ELF-1 (cell line): Measurements from ENCODE around the gene ITM2C.
A peak's percentile ranks its signal among the peaks of the same experiment; 100 is the strongest.

Source experiments
- DNase-seq: peaks from one replicate; pipeline ENCODE4 v3.0.0-alpha.2; 2016; ENCODE audit warnings: low read depth, low spot score

ITM2C gene

GRCh38 chr2:230872968-230873660, 8.4 kb downstream of the ITM2C start:
- DNase-seq: no peak

GRCh38 chr2:230873661-230874401, 9.1 kb downstream of the ITM2C start:
- no peak for DNase-seq

- no peak for DNase-seq
Measured at GRCh38 chr2:230874456-230874855, 9.7 kb downstream of the ITM2C start.

GRCh38 chr2:230874876-230875275, 10.1 kb downstream of the ITM2C start:
- DNase-seq: no peak

GRCh38 chr2:230875347-230876315, 10.9 kb downstream of the ITM2C start:
- DNase-seq: no peak

GRCh38 chr2:230877116-230877758, 12.5 kb downstream of the ITM2C start:
- no peak for DNase-seq

GRCh38 chr2:230877759-230878598, 13.2 kb downstream of the ITM2C start:
- no peak for DNase-seq

GRCh38 chr2:230878599-230879188, 14.0 kb downstream of the ITM2C start:
- DNase-seq: no peak

- no peak for DNase-seq
Measured at GRCh38 chr2:230879271-230879882, 14.6 kb downstream of the ITM2C start.

GRCh38 chr2:230879891-230880290, 15.1 kb downstream of the ITM2C start:
- no peak for DNase-seq

GRCh38 chr2:230881840-230882239, 17.1 kb downstream of the ITM2C start:
- DNase-seq: no peak

GRCh38 chr2:230885463-230886130, 20.9 kb downstream of the ITM2C start:
- DNase-seq: peak; percentile 67

- DNase-seq: no peak
Measured at GRCh38 chr2:230886206-230886605, 21.5 kb downstream of the ITM2C start.

- DNase-seq: no peak
Measured at GRCh38 chr2:230886671-230887071, 21.9 kb downstream of the ITM2C start.

GRCh38 chr2:230887342-230887741, 22.6 kb downstream of the ITM2C start:
- DNase-seq: no peak

GRCh38 chr2:230888824-230889400, 24.2 kb downstream of the ITM2C start:
- DNase-seq: no peak

GRCh38 chr2:230889911-230890601, 25.3 kb downstream of the ITM2C start:
- DNase-seq: no peak

GRCh38 chr2:230890646-230891045, 25.9 kb downstream of the ITM2C start:
- no peak for DNase-seq
